PC-9 (cell line): ENCODE results near the gene PMM2.

ENCODE experiments used
- EZH2 ChIP-seq: fragments of 200-600 bp; sonication (generic); IDR thresholded peaks from 2 replicates; pipeline ENCODE4 v1.8.0; 2017; ENCODE audit warnings: antibody characterized with exemption, low read depth
- TF ChIP-seq, protein P1 (sequence below): fragments of 200-600 bp; sonication (generic); conservative IDR thresholded peaks from 2 replicates; pipeline ENCODE4 v1.6.1; 2017; ENCODE audit warnings: mixed run types, antibody characterized with exemption, mild to moderate bottlenecking, moderate library complexity

DNA sequence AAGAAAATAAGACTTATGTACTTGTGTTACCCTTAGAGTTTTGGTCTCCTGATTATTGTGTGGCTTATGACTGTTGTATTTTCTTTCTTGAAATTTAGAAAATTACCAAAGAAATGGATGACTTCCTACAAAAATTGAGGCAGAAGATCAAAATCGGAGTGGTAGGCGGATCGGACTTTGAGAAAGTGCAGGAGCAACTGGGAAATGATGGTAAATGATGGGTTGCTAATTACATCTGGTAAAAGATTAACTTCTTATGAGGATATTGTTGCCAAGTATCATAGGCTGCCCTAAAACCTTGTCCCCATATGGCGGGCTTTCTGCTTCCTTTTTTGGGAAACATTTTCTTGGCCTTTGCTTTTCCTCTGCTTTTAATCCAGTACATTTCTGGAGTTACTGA is 4.1 kb downstream of the PMM2 start:
- TF ChIP-seq, protein P1, sequence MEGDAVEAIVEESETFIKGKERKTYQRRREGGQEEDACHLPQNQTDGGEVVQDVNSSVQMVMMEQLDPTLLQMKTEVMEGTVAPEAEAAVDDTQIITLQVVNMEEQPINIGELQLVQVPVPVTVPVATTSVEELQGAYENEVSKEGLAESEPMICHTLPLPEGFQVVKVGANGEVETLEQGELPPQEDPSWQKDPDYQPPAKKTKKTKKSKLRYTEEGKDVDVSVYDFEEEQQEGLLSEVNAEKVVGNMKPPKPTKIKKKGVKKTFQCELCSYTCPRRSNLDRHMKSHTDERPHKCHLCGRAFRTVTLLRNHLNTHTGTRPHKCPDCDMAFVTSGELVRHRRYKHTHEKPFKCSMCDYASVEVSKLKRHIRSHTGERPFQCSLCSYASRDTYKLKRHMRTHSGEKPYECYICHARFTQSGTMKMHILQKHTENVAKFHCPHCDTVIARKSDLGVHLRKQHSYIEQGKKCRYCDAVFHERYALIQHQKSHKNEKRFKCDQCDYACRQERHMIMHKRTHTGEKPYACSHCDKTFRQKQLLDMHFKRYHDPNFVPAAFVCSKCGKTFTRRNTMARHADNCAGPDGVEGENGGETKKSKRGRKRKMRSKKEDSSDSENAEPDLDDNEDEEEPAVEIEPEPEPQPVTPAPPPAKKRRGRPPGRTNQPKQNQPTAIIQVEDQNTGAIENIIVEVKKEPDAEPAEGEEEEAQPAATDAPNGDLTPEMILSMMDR = no peak
- no peak for TF ChIP-seq EZH2
